ENCODE data around the gene IQSEC3.

GRCh38 chr12:215116-215515, 148.5 kb downstream of the IQSEC3 start:
- TF ChIP-seq CTCF (conservative IDR thresholded peaks at IDR 0.05; ENCODE audit: low read length) (no peak), EZH2phosphoT487 (IDR thresholded peaks at IDR 0.05; ENCODE audit: borderline replicate concordance, low read depth, low read length) (no peak)

All from OCI-LY7 (cell line).